A549 (cell line): ENCODE measurements around the gene DNAJB5. TPM values are rescaled to one million over a fixed set of nuclear protein-coding genes. Genes with fewer than 3 reads are reported as not detected.

ENCODE experiments used
- ATAC-seq, 2 experiments: fragments of 200-7000 bp in 1 of 2; fragments of >200 bp in 1 of 2; cut with Nextera tagmentation in 1 of 2; cut with Tn5 transposase in 1 of 2; 3 replicates each; pipeline versions ENCODE4 v1.8.0 to v1.9.1; 2018 to 2020; ENCODE audit warnings: mild to moderate bottlenecking in 1 of 2, moderate library complexity in 1 of 2
- CTCF ChIA-PET: fragments of 300-600 bp; sonication (Branson Sonifier 250); formaldehyde crosslinking; extraction: SDS; loops from one replicate; lab custom pipeline; 2021; ENCODE audit warnings: antibody characterized with exemption, inconsistent platforms; lab: Yijun Ruan, JAX
- POLR2A ChIA-PET: fragments of 350-600 bp; formaldehyde crosslinking; extraction: SDS; loops from one replicate; lab custom pipeline; 2021; ENCODE audit warnings: antibody characterized with exemption, inconsistent platforms; lab: Yijun Ruan, JAX
- DNase-seq, 2 experiments: peaks; one replicate each; pipeline versions ENCODE4 v3.0.0 to v3.0.0-alpha.2; 2011 to 2016; ENCODE audit warnings: low read depth in 1 of 2, low spot score in 1 of 2
- FAIRE-seq: peaks from 2 replicates; lab custom pipeline; 2011; peaks lifted over from hg19 to GRCh38; lab: Jason Lieb, UNC
- H3K27ac ChIP-seq, 2 experiments: fragments of >200 bp; sonication (Bioruptor Twin); formaldehyde crosslinking; 3 replicates each; pipeline ENCODE4 v1.5.1; 2016 to 2017
- H3K4me1 ChIP-seq: fragments of >200 bp; sonication (Bioruptor Twin); formaldehyde crosslinking; 3 replicates; pipeline ENCODE4 v1.6.1; 2016
- H3K4me2 ChIP-seq: fragments of >200 bp; sonication (Bioruptor Twin); formaldehyde crosslinking; 3 replicates; pipeline ENCODE4 v1.6.1; 2016
- H3K4me3 ChIP-seq: fragments of >200 bp; sonication (Bioruptor Twin); formaldehyde crosslinking; 3 replicates; pipeline ENCODE4 v1.5.1; 2016
- H3K9me3 ChIP-seq: fragments of >200 bp; sonication (Bioruptor Twin); formaldehyde crosslinking; 3 replicates; pipeline ENCODE4 v1.6.1; 2016
- ATOH8 ChIP-seq: fragments of 250-450 bp; sonication (Bioruptor Pico); IDR thresholded peaks from 2 replicates; pipeline ENCODE4 v1.5.0; 2020; ENCODE audit warnings: low read depth, mild to moderate bottlenecking, moderate library complexity
- BHLHE40 ChIP-seq: IDR thresholded peaks from 2 replicates; pipeline ENCODE4 v1.6.1; 2012; ENCODE audit warnings: low read depth, low read length, inconsistent platforms
- CBX8 ChIP-seq: fragments of 200-600 bp; sonication (generic); IDR thresholded peaks from 2 replicates; pipeline ENCODE4 v1.6.1; 2016
- CHD2 ChIP-seq: fragments of 150-350 bp; IDR thresholded peaks from 2 replicates; pipeline ENCODE4 v1.6.1; 2014; ENCODE audit warnings: low read length; ENCODE audit not compliant: partially characterized antibody
- CHD4 ChIP-seq: fragments of 200-600 bp; sonication (generic); IDR thresholded peaks from 2 replicates; pipeline ENCODE4 v1.6.1; 2016; ENCODE audit warnings: antibody characterized with exemption, mild to moderate bottlenecking, borderline replicate concordance
- CTCF ChIP-seq: fragments of >200 bp; sonication (Bioruptor Twin); formaldehyde crosslinking; IDR thresholded peaks from 3 replicates; pipeline ENCODE4 v1.5.1; 2016
- E2F6 ChIP-seq: IDR thresholded peaks from 2 replicates; pipeline ENCODE4 v1.6.1; 2012; ENCODE audit warnings: low read depth, borderline replicate concordance
- EP300 ChIP-seq, 2 experiments: fragments of >200 bp; sonication (Bioruptor Twin); formaldehyde crosslinking; IDR thresholded peaks; 2 replicates in 1 of 2; 3 replicates in 1 of 2; pipeline ENCODE4 v1.6.1; 2016 to 2017
- ESRRA ChIP-seq: fragments of 150-350 bp; IDR thresholded peaks from 2 replicates; pipeline ENCODE4 v1.6.1; 2014; ENCODE audit warnings: mild to moderate bottlenecking, low read length, borderline replicate concordance
- FOSL2 ChIP-seq, 2 experiments: fragments of 450-650 bp in 1 of 2; fragments of >200 bp in 1 of 2; sonication (Bioruptor Twin) in 1 of 2; formaldehyde crosslinking; IDR thresholded peaks; 2 replicates each; pipeline versions ENCODE4 v1.5.0 to v1.6.1; 2016 to 2020; ENCODE audit warnings: mild to moderate bottlenecking in 1 of 2, moderate library complexity in 1 of 2
- FOXS1 ChIP-seq: fragments of 250-450 bp; sonication (Bioruptor Pico); IDR thresholded peaks from 2 replicates; pipeline ENCODE4 v1.5.0; 2020; ENCODE audit warnings: mild to moderate bottlenecking, moderate library complexity
- GATA3 ChIP-seq: IDR thresholded peaks from 2 replicates; pipeline ENCODE4 v1.6.1; 2012; ENCODE audit warnings: borderline replicate concordance
- HOXA7 ChIP-seq: fragments of 250-450 bp; sonication (Bioruptor Pico); IDR thresholded peaks from 2 replicates; pipeline ENCODE4 v1.5.0; 2020; ENCODE audit warnings: mild to moderate bottlenecking, moderate library complexity
- HOXB13 ChIP-seq: fragments of 250-450 bp; sonication (Bioruptor Pico); IDR thresholded peaks from 2 replicates; pipeline ENCODE4 v1.5.0; 2020; ENCODE audit warnings: low read depth, mild to moderate bottlenecking, moderate library complexity
- HOXB5 ChIP-seq: fragments of 250-450 bp; sonication (Bioruptor Pico); IDR thresholded peaks from 2 replicates; pipeline ENCODE4 v1.5.0; 2020; ENCODE audit warnings: mild to moderate bottlenecking, moderate library complexity
- JUN ChIP-seq, 2 experiments: fragments of >200 bp; sonication (Bioruptor Twin); formaldehyde crosslinking; IDR thresholded peaks; 2 replicates in 1 of 2; 3 replicates in 1 of 2; pipeline ENCODE4 v1.6.1; 2016 to 2017
- JUNB ChIP-seq: fragments of >200 bp; sonication (Bioruptor Twin); formaldehyde crosslinking; IDR thresholded peaks from 2 replicates; pipeline ENCODE4 v1.6.1; 2016
- MAFK ChIP-seq: fragments of 450-650 bp; IDR thresholded peaks from 2 replicates; pipeline ENCODE4 v1.6.1; 2014; ENCODE audit not compliant: partially characterized antibody
- NR3C1 ChIP-seq: fragments of >200 bp; sonication (Bioruptor Twin); formaldehyde crosslinking; IDR thresholded peaks from 3 replicates; pipeline ENCODE4 v1.6.1; 2017
- PBX3 ChIP-seq: IDR thresholded peaks from 2 replicates; pipeline ENCODE4 v1.6.1; 2012
- POLR2A ChIP-seq: IDR thresholded peaks from 2 replicates; pipeline ENCODE4 v1.6.1; 2012; ENCODE audit warnings: mild to moderate bottlenecking, low read length
- POLR2AphosphoS2 ChIP-seq: conservative IDR thresholded peaks from 2 replicates; pipeline ENCODE4 v1.6.1; 2012; ENCODE audit warnings: low read length, improper control_type of control experiment, inconsistent platforms
- RARB ChIP-seq: fragments of 250-450 bp; sonication (Bioruptor Pico); IDR thresholded peaks from 2 replicates; pipeline ENCODE4 v1.8.0; 2021; ENCODE audit warnings: mild to moderate bottlenecking, moderate library complexity
- RFX5 ChIP-seq: fragments of 450-650 bp; IDR thresholded peaks from 2 replicates; pipeline ENCODE4 v1.7.1; 2014; ENCODE audit warnings: antibody characterized with exemption, mild to moderate bottlenecking, moderate library complexity
- RNF2 ChIP-seq: fragments of 200-600 bp; sonication (generic); IDR thresholded peaks from 2 replicates; pipeline ENCODE4 v1.6.1; 2016; ENCODE audit warnings: low read depth, mild to moderate bottlenecking, antibody characterized with exemption, moderate library complexity, borderline replicate concordance
- SMC3 ChIP-seq: fragments of >200 bp; sonication (Bioruptor Twin); formaldehyde crosslinking; IDR thresholded peaks from 3 replicates; pipeline ENCODE4 v1.6.1; 2018; ENCODE audit warnings: inconsistent platforms
- SREBF2 ChIP-seq: fragments of 450-650 bp; IDR thresholded peaks from 2 replicates; pipeline ENCODE4 v1.6.1; 2014; ENCODE audit warnings: mild to moderate bottlenecking, moderate library complexity
- TP53 ChIP-seq: fragments of 250-450 bp; sonication (Bioruptor Pico); IDR thresholded peaks from 2 replicates; pipeline ENCODE4 v1.5.0; 2021; ENCODE audit warnings: mild to moderate bottlenecking, moderate library complexity
- USF2 ChIP-seq: fragments of 450-650 bp; IDR thresholded peaks from 2 replicates; pipeline ENCODE4 v1.6.1; 2014; ENCODE audit warnings: antibody characterized with exemption
- ZC3H11A ChIP-seq: fragments of 450-650 bp; IDR thresholded peaks from 2 replicates; pipeline ENCODE4 v1.6.1; 2014; ENCODE audit warnings: antibody characterized with exemption, mild to moderate bottlenecking
- ZFP36 ChIP-seq: fragments of 450-650 bp; IDR thresholded peaks from 2 replicates; pipeline ENCODE4 v1.6.1; 2014; ENCODE audit warnings: borderline replicate concordance; ENCODE audit not compliant: partially characterized antibody
- ZNF302 ChIP-seq: fragments of 250-450 bp; sonication (Bioruptor Pico); IDR thresholded peaks from 2 replicates; pipeline ENCODE4 v1.9.0; 2021; ENCODE audit warnings: inconsistent platforms, mild to moderate bottlenecking, moderate library complexity
- WGBS: methylation state at CpG from one replicate; pipeline ENCODE4 v1.1.6; 2017; ENCODE audit errors: missing lambda C conversion rate; 5-methylcytosine and 5-hydroxymethylcytosine counted together
- polyA plus RNA-seq, 4 experiments: library from polyadenylated mRNA; depleted of rRNA in 3 of 4; stranded (reverse); fragments of >200 nt; fragmentation: RNase III in 1 of 4; extraction: RNeasy Plus Mini Kit Qiagen cat#74134 plus additional on column Dnase treatment in 1 of 4; gene quantifications; 2 replicates in 3 of 4; 3 replicates in 1 of 4; pipeline ENCODE4 v1.2.3, GENCODE V29; 2011 to 2017

DNAJB5 gene
- polyA plus RNA-seq, 2 of the 4 experiments (the other 2 are of a cell fraction), result 0.72 to 4.4 TPM

GRCh38 chr9:34997379-34997781 lies 7.8 kb downstream of the DNAJB5 start:
- FAIRE-seq, result no peak
- no peak overlapping the region for H3K27ac ChIP-seq
- H3K9me3 ChIP-seq, result no peaks in the 10 kb centered on the region
- no peak for DNase-seq
- H3K4me1 ChIP-seq, result peaks cover 31% of the 10 kb centered on the region
- TF ChIP-seq EP300 (IDR thresholded peaks at IDR 0.05) (no peak), JUNB (no peak), ZFP36 (no peak), ESRRA (no peak), MAFK (no peak), CBX8 (no peak), NR3C1 (no peak), HOXB13 (no peak), ZC3H11A (no peak), CTCF (no peak), POLR2A (no peak), HOXA7 (no peak), POLR2AphosphoS2 (no peak)
- TF ChIP-seq, all 56 proteins: peak for 0
- H3K4me3 ChIP-seq, result no peak overlapping the region
- ChIA-PET CTCF (interaction anchor here (0.8 to 10.4 kb wide), 9 partner anchors 12 to 333 kb away, joined by 3 to 132 read pairs (median 3); partner anchors contain the start of gene PIGO), POLR2A (interaction anchor here (1.2 kb wide), 1 partner anchor 75 kb away, joined by 4 read pairs; the partner anchor contains the start of gene VCP)
- no peak overlapping the region for H3K4me2 ChIP-seq
- ATAC-seq, result no peak

- DNase-seq, result no peak
- WGBS, result 88% methylated on average over 3 of the region's 3 CpGs
- POLR2A ChIA-PET, result interaction anchor here (1.2 kb wide), 1 partner anchor 74 kb away, joined by 4 read pairs; the partner anchor contains the start of gene VCP
Measured at GRCh38 chr9:34998266-34998665, 8.7 kb downstream of the DNAJB5 start.

GRCh38 chr9:34999576-34999975 lies 10.0 kb downstream of the DNAJB5 start:
- Histone ChIP-seq H3K27ac (no peak overlapping the region), H3K4me3 (no peak overlapping the region), H3K4me1 (peaks cover 14% of the 10 kb centered on the region), H3K4me2 (no peak overlapping the region), H3K9me3 (no peaks in the 10 kb centered on the region)
- 89% methylated on average over 2 of the region's 2 CpGs for WGBS
- no peak for ATAC-seq
- TF ChIP-seq ATOH8 (CRISPR knock-in tag) (no peak), ZNF302 (CRISPR knock-in tag) (no peak), SMC3 (no peak), GATA3 (no peak), RARB (CRISPR knock-in tag) (no peak), SREBF2 (no peak), TP53 (CRISPR knock-in tag) (no peak), HOXB5 (no peak), HOXB13 (no peak), CBX8 (no peak), CHD4 (no peak), USF2 (no peak), PBX3 (no peak), EP300 (IDR thresholded peaks at IDR 0.05) (no peak), FOSL2 (IDR thresholded peaks at IDR 0.05) (no peak), FOSL2 (CRISPR knock-in tag; IDR thresholded peaks at IDR 0.05) (no peak), RFX5 (no peak), CHD2 (no peak), JUN (IDR thresholded peaks at IDR 0.05) (no peak)
- POLR2A ChIA-PET, result no interaction called here
- CTCF ChIA-PET, result interaction anchor here (4.1 to 10.4 kb wide), 2 partner anchors 14 to 102 kb away, joined by 16 to 132 read pairs; a partner anchor contains a TSS
- FAIRE-seq, result no peak
- DNase-seq, result no peak

More at GRCh38 chr9:34998266-34998665, 8.7 kb downstream of the DNAJB5 start:
- H3K27ac ChIP-seq, result no peak overlapping the region
- FAIRE-seq (no peak), ATAC-seq (no peak)
- no peak overlapping the region for H3K4me3 ChIP-seq
- no peak overlapping the region for H3K4me2 ChIP-seq
- peaks cover 25% of the 10 kb centered on the region for H3K4me1 ChIP-seq
- CTCF ChIA-PET, result interaction anchor here (0.8 to 10.4 kb wide), 7 partner anchors 9 to 333 kb away, joined by 3 to 132 read pairs (median 3); partner anchors contain the start of genes DNAJB5 and PIGO
- H3K9me3 ChIP-seq, result no peaks in the 10 kb centered on the region
- no peak for TF ChIP-seq HOXA7
- TF ChIP-seq BHLHE40, result no peak
- TF ChIP-seq ZFP36, result no peak
- no peak for TF ChIP-seq ESRRA
- no peak for TF ChIP-seq RNF2
- no peak for TF ChIP-seq FOSL2 (IDR thresholded peaks at IDR 0.05)
- no peak for TF ChIP-seq FOSL2 (CRISPR knock-in tag; IDR thresholded peaks at IDR 0.05)
- no peak for TF ChIP-seq E2F6
- no peak for TF ChIP-seq TP53 (CRISPR knock-in tag)
- TF ChIP-seq FOXS1 (CRISPR knock-in tag), result no peak
